Left ventricle myocardium inferior (tissue), 1 donor: ENCODE results near the gene GRIN3B. TPM values are rescaled to one million over a fixed set of nuclear protein-coding genes. Genes with fewer than 3 reads are reported as not detected.
A peak's percentile ranks its signal among the peaks of the same experiment; 100 is the strongest.

Experiments
- DNase-seq: peaks from one replicate; pipeline ENCODE4 v3.0.0-alpha.2; 2020
- H3K27ac ChIP-seq: fragments of 200-600 bp; replicated peaks from 2 replicates; pipeline ENCODE4 v1.8.0; 2021
- H3K27me3 ChIP-seq: fragments of 200-600 bp; 2 replicates; pipeline ENCODE4 v1.8.0; 2021; ENCODE audit warnings: low read depth
- H3K36me3 ChIP-seq: fragments of 200-600 bp; 2 replicates; pipeline ENCODE4 v1.8.0; 2021
- H3K4me1 ChIP-seq: fragments of 200-600 bp; 2 replicates; pipeline ENCODE4 v1.8.0; 2021
- H3K4me3 ChIP-seq: fragments of 200-600 bp; 2 replicates; pipeline ENCODE4 v1.8.0; 2021; ENCODE audit warnings: mild to moderate bottlenecking, moderate library complexity
- H3K9me3 ChIP-seq: fragments of 200-600 bp; replicated peaks from 2 replicates; pipeline ENCODE4 v1.8.0; 2021
- intact Hi-C: fragments of 100-400 bp; cut with micrococcal nuclease; formaldehyde crosslinking; loops from one replicate; pipeline ENCODE4 v1.11.0; 2022
- total RNA-seq: library from RNA; stranded (reverse); fragmentation: NEBNext Ultra II Directional; extraction: Animal tissue kit (Norgen Biotek cat#: 25700); gene quantifications from one replicate; pipeline ENCODE4 v1.2.1, GENCODE V29; 2021
- TF ChIP-seq, protein P1 (sequence below): fragments of 200-600 bp; IDR thresholded peaks from 2 replicates; pipeline ENCODE4 v1.8.0; 2021; ENCODE audit warnings: antibody characterized with exemption, mild to moderate bottlenecking, borderline replicate concordance
- donor health status: DM: no; HTN: yes; CAD: no; lungs with severe emphysema.

GRIN3B gene
- total RNA-seq, 1 donor from 2014 or later, result not detected

DNA sequence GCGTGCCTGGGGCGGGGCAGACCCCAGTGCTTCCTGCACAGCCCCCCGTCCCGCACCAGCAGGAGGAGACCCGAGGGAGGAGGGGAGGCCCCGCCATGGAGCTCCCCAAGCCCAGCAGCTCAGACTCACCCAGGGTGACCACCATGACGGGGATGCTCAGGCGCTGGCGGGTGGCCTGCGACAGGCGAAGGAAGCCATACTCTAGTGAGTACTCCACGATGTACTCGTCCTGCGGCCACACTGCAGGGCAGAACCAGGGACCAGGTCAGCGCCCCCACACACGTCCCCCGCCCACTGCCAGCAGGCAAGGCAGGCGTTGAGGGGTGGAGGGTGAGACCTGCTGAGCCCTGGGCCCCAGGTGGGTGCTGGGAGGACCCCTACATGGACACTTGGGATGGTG is 12.1 kb downstream of the GRIN3B start:
- Histone ChIP-seq H3K27ac (no peak overlapping the region), H3K4me1 (peaks cover 46% of the 10 kb centered on the region), H3K4me3 (no peak overlapping the region), H3K9me3 (no peaks in the 10 kb centered on the region), H3K27me3 (no peaks in the 10 kb centered on the region), H3K36me3 (peaks cover 56% of the 10 kb centered on the region)
- intact Hi-C loops, result no loop called here
- TF ChIP-seq, protein P1, sequence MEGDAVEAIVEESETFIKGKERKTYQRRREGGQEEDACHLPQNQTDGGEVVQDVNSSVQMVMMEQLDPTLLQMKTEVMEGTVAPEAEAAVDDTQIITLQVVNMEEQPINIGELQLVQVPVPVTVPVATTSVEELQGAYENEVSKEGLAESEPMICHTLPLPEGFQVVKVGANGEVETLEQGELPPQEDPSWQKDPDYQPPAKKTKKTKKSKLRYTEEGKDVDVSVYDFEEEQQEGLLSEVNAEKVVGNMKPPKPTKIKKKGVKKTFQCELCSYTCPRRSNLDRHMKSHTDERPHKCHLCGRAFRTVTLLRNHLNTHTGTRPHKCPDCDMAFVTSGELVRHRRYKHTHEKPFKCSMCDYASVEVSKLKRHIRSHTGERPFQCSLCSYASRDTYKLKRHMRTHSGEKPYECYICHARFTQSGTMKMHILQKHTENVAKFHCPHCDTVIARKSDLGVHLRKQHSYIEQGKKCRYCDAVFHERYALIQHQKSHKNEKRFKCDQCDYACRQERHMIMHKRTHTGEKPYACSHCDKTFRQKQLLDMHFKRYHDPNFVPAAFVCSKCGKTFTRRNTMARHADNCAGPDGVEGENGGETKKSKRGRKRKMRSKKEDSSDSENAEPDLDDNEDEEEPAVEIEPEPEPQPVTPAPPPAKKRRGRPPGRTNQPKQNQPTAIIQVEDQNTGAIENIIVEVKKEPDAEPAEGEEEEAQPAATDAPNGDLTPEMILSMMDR, result no peak
- peak; percentile 15 for DNase-seq

DNA sequence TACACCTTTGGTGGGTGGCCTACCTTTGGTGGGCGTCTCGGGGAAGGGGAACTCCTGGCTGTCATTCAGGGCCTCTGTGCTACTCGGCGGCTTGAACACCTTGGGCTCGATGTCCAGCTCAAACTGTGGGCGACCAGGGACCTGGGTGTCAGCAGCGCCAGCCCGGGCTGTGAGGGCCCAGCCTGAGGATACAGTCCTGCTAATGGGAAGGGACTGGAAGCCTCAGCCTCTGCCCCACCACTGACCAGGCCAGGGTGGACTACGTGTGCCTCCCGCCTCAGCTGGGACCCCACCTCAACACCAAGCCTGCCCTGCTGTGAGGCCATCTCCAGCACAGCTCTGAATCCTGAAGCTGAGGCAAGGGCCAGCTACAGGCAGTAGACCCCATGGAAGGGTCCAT is 13.0 kb downstream of the GRIN3B start:
- Histone ChIP-seq H3K27me3 (no peaks in the 10 kb centered on the region), H3K4me3 (no peak overlapping the region), H3K36me3 (peaks cover 56% of the 10 kb centered on the region), H3K27ac (no peak overlapping the region), H3K4me1 (peaks cover 55% of the 10 kb centered on the region), H3K9me3 (no peaks in the 10 kb centered on the region)
- DNase-seq, result no peak
- intact Hi-C loops, result no loop called here
- TF ChIP-seq, protein P1, result no peak

- Histone ChIP-seq H3K27ac (no peak overlapping the region), H3K9me3 (no peaks in the 10 kb centered on the region), H3K4me3 (no peak overlapping the region), H3K27me3 (no peaks in the 10 kb centered on the region), H3K4me1 (peaks cover 67% of the 10 kb centered on the region), H3K36me3 (peaks cover 50% of the 10 kb centered on the region)
- peak; percentile 15 for DNase-seq
- TF ChIP-seq, protein P1, result no peak
- intact Hi-C loops, result no loop called here
Observed at GRCh38 chr19:1014161-1015060, 14.2 kb downstream of the GRIN3B start.

- peaks cover 42% of the 10 kb centered on the region for H3K36me3 ChIP-seq
- intact Hi-C loops, result no loop called here
- TF ChIP-seq, protein P1, result no peak
- no peaks in the 10 kb centered on the region for H3K9me3 ChIP-seq
- peaks cover 69% of the 10 kb centered on the region for H3K4me1 ChIP-seq
- H3K27ac ChIP-seq, result no peak overlapping the region
- no peak for DNase-seq
- H3K27me3 ChIP-seq, result no peaks in the 10 kb centered on the region
- H3K4me3 ChIP-seq, result no peak overlapping the region
Observed at GRCh38 chr19:1015061-1015781, 15.0 kb downstream of the GRIN3B start.

DNA sequence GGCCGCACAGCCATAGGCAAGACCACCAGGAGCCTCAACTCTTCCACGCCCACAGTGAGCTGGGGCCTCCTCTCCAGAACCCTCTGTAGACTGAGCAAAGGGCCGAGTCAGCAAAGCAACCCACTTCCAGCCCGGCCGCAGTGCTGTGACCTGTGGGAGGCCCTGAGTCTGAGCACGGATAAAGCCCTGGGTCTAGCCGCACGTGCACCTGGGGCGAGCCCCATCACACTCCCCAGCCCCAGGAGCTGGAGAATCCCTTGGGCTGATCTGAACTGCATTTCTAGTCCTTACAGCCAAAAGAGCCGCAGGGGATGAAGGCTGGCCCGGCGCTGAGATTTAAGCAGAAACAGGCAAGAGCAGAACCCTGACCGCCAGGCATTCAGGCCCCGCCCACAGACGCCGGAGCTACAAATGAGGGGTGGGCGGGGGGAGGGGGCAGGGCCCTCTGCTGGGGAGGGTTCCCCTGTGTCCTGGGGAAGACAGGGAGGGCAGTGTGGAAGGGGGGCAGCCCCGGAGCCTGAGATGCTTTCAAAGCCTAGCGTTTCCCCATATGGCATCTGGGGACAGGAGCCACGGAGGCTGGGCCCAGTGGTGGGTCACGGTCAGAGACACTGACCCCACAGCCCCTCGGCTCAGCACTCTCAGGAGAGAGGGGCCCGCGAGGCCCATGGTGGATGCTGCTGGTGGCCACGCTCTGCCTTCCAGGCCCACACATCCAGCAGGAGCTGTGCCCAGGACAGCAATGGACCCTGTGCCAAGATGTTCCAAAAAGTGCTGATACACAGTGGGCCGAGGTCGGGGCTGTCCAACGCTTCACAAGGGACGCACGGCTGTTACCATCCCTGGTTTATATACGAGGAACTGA is 15.8 kb downstream of the GRIN3B start:
- no peaks in the 10 kb centered on the region for H3K9me3 ChIP-seq
- peaks cover 73% of the 10 kb centered on the region for H3K4me1 ChIP-seq
- TF ChIP-seq, protein P1, result no peak
- peaks cover 34% of the 10 kb centered on the region for H3K36me3 ChIP-seq
- H3K4me3 ChIP-seq, result peak overlapping the region; percentile 89
- peak; percentile 15 for DNase-seq
- intact Hi-C loops, result no loop called here
- no peaks in the 10 kb centered on the region for H3K27me3 ChIP-seq
- peak overlapping the region; percentile 65 for H3K27ac ChIP-seq
